Trophoblast cell (in vitro differentiated cells and primary cell): ENCODE data around the gene ZW10.

Experiments used
- DNase-seq, 2 donors: peaks; one replicate each; pipeline ENCODE4 v3.0.0-alpha.2; 2016
- H2AFZ ChIP-seq: 2 replicates; pipeline ENCODE4 v1.6.1; 2013; ENCODE audit warnings: low read length, moderate library complexity, mild to moderate bottlenecking; ENCODE audit not compliant: insufficient read depth, poor library complexity
- H2AK5ac ChIP-seq: 2 replicates; pipeline ENCODE4 v1.6.1; 2013; ENCODE audit warnings: mild to moderate bottlenecking, low read length
- H2BK120ac ChIP-seq: 2 replicates; pipeline ENCODE4 v1.6.1; 2013; ENCODE audit warnings: low read length, mild to moderate bottlenecking, moderate library complexity; ENCODE audit not compliant: insufficient read depth, poor library complexity
- H2BK12ac ChIP-seq: 2 replicates; pipeline ENCODE4 v1.6.1; 2013; ENCODE audit warnings: mild to moderate bottlenecking, low read length, moderate library complexity
- H2BK5ac ChIP-seq: 2 replicates; pipeline ENCODE4 v1.6.1; 2013; ENCODE audit warnings: low read length, low read depth, moderate library complexity, mild to moderate bottlenecking; ENCODE audit not compliant: poor library complexity
- H3K14ac ChIP-seq: 2 replicates; pipeline ENCODE4 v1.6.1; 2013; ENCODE audit warnings: mild to moderate bottlenecking, low read length
- H3K18ac ChIP-seq: 2 replicates; pipeline ENCODE4 v1.6.1; 2013; ENCODE audit warnings: mild to moderate bottlenecking, low read length
- H3K23ac ChIP-seq: 2 replicates; pipeline ENCODE4 v1.6.1; 2013; ENCODE audit warnings: low read length
- H3K27ac ChIP-seq: 2 replicates; pipeline ENCODE4 v1.5.1; 2013; ENCODE audit warnings: low read depth, mild to moderate bottlenecking, inconsistent platforms, low read length, moderate library complexity
- H3K27me3 ChIP-seq: 2 replicates; pipeline ENCODE4 v1.6.1; 2013; ENCODE audit warnings: inconsistent platforms, mild to moderate bottlenecking, low read length, moderate library complexity; ENCODE audit not compliant: insufficient read depth
- H3K36me3 ChIP-seq, 2 experiments: 1 replicate in 1 of 2; 2 replicates in 1 of 2; pipeline ENCODE4 v1.6.1; 2013; ENCODE audit warnings: low read length in 2 of 2, mild to moderate bottlenecking in 2 of 2, moderate library complexity in 1 of 2; ENCODE audit not compliant: insufficient read depth in 2 of 2, control insufficient read depth in 1 of 2
- H3K4ac ChIP-seq: 2 replicates; pipeline ENCODE4 v1.6.1; 2013; ENCODE audit warnings: low read depth, mild to moderate bottlenecking, low read length, moderate library complexity
- H3K4me1 ChIP-seq, 2 experiments: 1 replicate in 1 of 2; 2 replicates in 1 of 2; pipeline ENCODE4 v1.6.1; 2013; ENCODE audit warnings: low read length in 2 of 2, mild to moderate bottlenecking in 2 of 2, moderate library complexity in 1 of 2; ENCODE audit not compliant: insufficient read depth in 2 of 2, control insufficient read depth in 1 of 2
- H3K4me2 ChIP-seq: 2 replicates; pipeline ENCODE4 v1.6.1; 2013; ENCODE audit warnings: inconsistent platforms, mild to moderate bottlenecking, low read length, moderate library complexity
- H3K4me3 ChIP-seq: 2 replicates; pipeline ENCODE4 v1.5.1; 2013; ENCODE audit warnings: mild to moderate bottlenecking, low read depth, low read length, inconsistent platforms
- H3K79me1 ChIP-seq: one replicate; pipeline ENCODE4 v1.6.1; 2013; ENCODE audit warnings: low read length
- H3K79me2 ChIP-seq: 2 replicates; pipeline ENCODE4 v1.6.1; 2013; ENCODE audit warnings: low read length, mild to moderate bottlenecking; ENCODE audit not compliant: control insufficient read depth, insufficient read depth, poor library complexity
- H3K9ac ChIP-seq: 2 replicates; pipeline ENCODE4 v1.6.1; 2013; ENCODE audit warnings: mild to moderate bottlenecking, low read length
- H3K9me3 ChIP-seq: 2 replicates; pipeline ENCODE4 v1.6.1; 2013; ENCODE audit warnings: low read depth, mild to moderate bottlenecking, control low read depth, inconsistent platforms, low read length; ENCODE audit not compliant: insufficient read depth
- H4K12ac ChIP-seq: 2 replicates; pipeline ENCODE4 v1.6.1; 2013; ENCODE audit warnings: low read depth, mild to moderate bottlenecking, low read length, moderate library complexity
- H4K8ac ChIP-seq: 2 replicates; pipeline ENCODE4 v1.6.1; 2013; ENCODE audit warnings: low read depth, mild to moderate bottlenecking, low read length, moderate library complexity
- H4K91ac ChIP-seq: one replicate; pipeline ENCODE4 v1.6.1; 2013; ENCODE audit warnings: low read depth, mild to moderate bottlenecking, low read length, moderate library complexity
- WGBS: extraction: QIAGEN DNeasy Blood & Tissue Kit; methylation state at CpG from one replicate; pipeline ENCODE4 v1.1.7; 2013; ENCODE audit warnings: missing lambda C conversion rate; ENCODE audit not compliant: insufficient read length, insufficient coverage; ENCODE audit errors: extremely low coverage; 5-methylcytosine and 5-hydroxymethylcytosine counted together

The ZW10 gene

GRCh38 chr11:113814181-113814580 lies 40.7 kb upstream of the ZW10 start:
- Histone ChIP-seq H3K9me3 (no peaks in the 10 kb centered on the region), H3K4me2 (no peak overlapping the region), H3K4me3 (no peak overlapping the region), H3K4ac (no peak overlapping the region), H3K79me2 (no peaks in the 10 kb centered on the region), H4K8ac (no peak overlapping the region), H4K12ac (no peak overlapping the region), H3K4me1 (no peaks in the 10 kb centered on the region), H3K9ac (no peak overlapping the region), H3K79me1 (no peaks in the 10 kb centered on the region), H4K91ac (no peak overlapping the region), H2BK12ac (no peak overlapping the region), H2AFZ (no peak overlapping the region), H3K14ac (no peak overlapping the region), H3K27ac (no peak overlapping the region), H3K18ac (no peak overlapping the region), H3K36me3 (peaks cover 4% of the 10 kb centered on the region in 2 experiments), H2BK120ac (no peak overlapping the region), H2BK5ac (no peak overlapping the region), H3K23ac (no peak overlapping the region), H3K27me3 (no peaks in the 10 kb centered on the region), H2AK5ac (no peak overlapping the region)
- DNase-seq = no peak

GRCh38 chr11:113808931-113809330 lies 35.4 kb upstream of the ZW10 start:
- no peaks in the 10 kb centered on the region for H3K27me3 ChIP-seq
- no peak overlapping the region for H3K4me3 ChIP-seq
- H3K18ac ChIP-seq = no peak overlapping the region
- no peak overlapping the region for H2AK5ac ChIP-seq
- H3K36me3 ChIP-seq = peaks cover 9 to 15% of the 10 kb centered on the region in 2 experiments
- H2BK120ac ChIP-seq = no peak overlapping the region
- H3K27ac ChIP-seq = no peak overlapping the region
- H3K23ac ChIP-seq = no peak overlapping the region
- no peaks in the 10 kb centered on the region for H3K9me3 ChIP-seq
- no peak for DNase-seq
- no CpG with 5 or more reads among the region's 2 CpGs for WGBS
- H3K9ac ChIP-seq = no peak overlapping the region
- no peak overlapping the region for H3K4me2 ChIP-seq
- no peaks in the 10 kb centered on the region for H3K79me1 ChIP-seq
- H3K14ac ChIP-seq = no peak overlapping the region
- peaks cover 0 to 3% of the 10 kb centered on the region in 2 experiments for H3K4me1 ChIP-seq
- H2BK5ac ChIP-seq = no peak overlapping the region
- no peak overlapping the region for H2BK12ac ChIP-seq
- H3K79me2 ChIP-seq = no peaks in the 10 kb centered on the region
- H2AFZ ChIP-seq = no peak overlapping the region
- H4K12ac ChIP-seq = no peak overlapping the region
- no peak overlapping the region for H3K4ac ChIP-seq
- no peak overlapping the region for H4K91ac ChIP-seq
- H4K8ac ChIP-seq = no peak overlapping the region

GRCh38 chr11:113806406-113806805 lies 32.9 kb upstream of the ZW10 start:
- Histone ChIP-seq H3K79me2 (no peaks in the 10 kb centered on the region), H3K27me3 (no peaks in the 10 kb centered on the region), H3K27ac (no peak overlapping the region), H3K79me1 (no peaks in the 10 kb centered on the region), H3K18ac (no peak overlapping the region), H3K36me3 (peaks cover 10 to 19% of the 10 kb centered on the region in 2 experiments), H2AFZ (no peak overlapping the region), H2BK12ac (no peak overlapping the region), H2AK5ac (no peak overlapping the region), H4K12ac (no peak overlapping the region), H3K14ac (no peak overlapping the region), H2BK5ac (no peak overlapping the region), H3K4ac (no peak overlapping the region), H3K9ac (no peak overlapping the region), H3K4me1 (peaks cover 0 to 3% of the 10 kb centered on the region in 2 experiments), H3K4me2 (no peak overlapping the region), H4K91ac (no peak overlapping the region), H3K9me3 (no peaks in the 10 kb centered on the region), H3K4me3 (no peak overlapping the region), H3K23ac (no peak overlapping the region), H4K8ac (no peak overlapping the region), H2BK120ac (no peak overlapping the region)
- WGBS = no CpG with 5 or more reads among the region's 2 CpGs
- peak; percentile 23 to 69 for DNase-seq

- Histone ChIP-seq H2BK5ac (no peak overlapping the region), H3K18ac (no peak overlapping the region), H3K4me3 (no peak overlapping the region), H3K27ac (no peak overlapping the region), H4K91ac (no peak overlapping the region), H3K4ac (no peak overlapping the region), H2AK5ac (no peak overlapping the region), H3K4me1 (peaks cover 0 to 3% of the 10 kb centered on the region in 2 experiments), H3K79me2 (no peaks in the 10 kb centered on the region), H3K9ac (no peak overlapping the region), H3K14ac (no peak overlapping the region), H3K79me1 (no peaks in the 10 kb centered on the region), H3K9me3 (no peaks in the 10 kb centered on the region), H2AFZ (no peak overlapping the region), H3K36me3 (peaks cover 11 to 19% of the 10 kb centered on the region in 2 experiments), H2BK12ac (no peak overlapping the region), H4K12ac (no peak overlapping the region), H4K8ac (no peak overlapping the region), H3K23ac (no peak overlapping the region), H3K27me3 (no peaks in the 10 kb centered on the region), H3K4me2 (no peak overlapping the region), H2BK120ac (no peak overlapping the region)
- no peak for DNase-seq
Observed at GRCh38 chr11:113805640-113806039, 32.1 kb upstream of the ZW10 start.

- Histone ChIP-seq H2BK5ac (no peak overlapping the region), H4K8ac (no peak overlapping the region), H4K91ac (no peak overlapping the region), H3K4me3 (no peak overlapping the region), H2AFZ (no peak overlapping the region), H3K9ac (no peak overlapping the region), H3K23ac (no peak overlapping the region), H3K14ac (no peak overlapping the region), H3K79me2 (no peaks in the 10 kb centered on the region), H3K9me3 (no peaks in the 10 kb centered on the region), H3K4me1 (peaks cover 0 to 3% of the 10 kb centered on the region in 2 experiments), H2BK12ac (no peak overlapping the region), H3K27me3 (no peaks in the 10 kb centered on the region), H3K27ac (no peak overlapping the region), H2BK120ac (no peak overlapping the region), H3K79me1 (no peaks in the 10 kb centered on the region), H2AK5ac (no peak overlapping the region), H3K4me2 (no peak overlapping the region), H4K12ac (no peak overlapping the region), H3K36me3 (peaks cover 14 to 15% of the 10 kb centered on the region in 2 experiments), H3K18ac (no peak overlapping the region), H3K4ac (no peak overlapping the region)
- peak; percentile 74 to 91 for DNase-seq
Observed at GRCh38 chr11:113802621-113803020, 29.1 kb upstream of the ZW10 start.
